ENCODE data around the gene HSD3B7.

DNA sequence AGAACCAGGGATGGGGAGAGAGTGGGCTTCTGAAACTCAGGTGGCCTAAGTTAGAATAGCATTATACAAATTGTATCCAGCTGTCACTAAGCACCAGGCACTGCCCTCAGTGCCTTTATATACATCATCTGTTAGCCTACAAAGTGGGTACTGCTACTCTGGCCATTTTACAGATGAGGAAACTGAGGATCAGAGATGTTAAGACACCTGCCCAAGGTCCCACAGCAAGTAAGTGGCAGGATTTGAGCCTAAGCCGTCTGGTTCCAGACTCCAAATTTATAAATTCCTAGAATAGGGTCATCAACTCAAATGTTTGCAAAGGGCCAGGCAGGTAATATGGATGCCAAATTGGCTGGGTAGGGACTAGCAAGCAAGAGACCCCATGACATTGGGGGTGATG, 33.8 kb upstream of the HSD3B7 start:
- no peak for TF ChIP-seq ZNF274 (IDR thresholded peaks at IDR 0.05; ENCODE audit: low read depth, low read length)
- no peak for TF ChIP-seq YY1 (IDR thresholded peaks at IDR 0.05; ENCODE audit: insufficient read depth, insufficient read length)
- TF ChIP-seq SUZ12 (IDR thresholded peaks at IDR 0.05; ENCODE audit: extremely low read depth, insufficient read depth, insufficient read length): no peak

All from NT2/D1 (cell line).